GM18499 (cell line): ENCODE data around the gene ZNF837.

Experiments used
- ATAC-seq: cut with Tn5 transposase; IDR thresholded peaks from one replicate; pipeline ENCODE4 v1.9.1; 2021; ENCODE audit warnings: moderate number of reproducible peaks; ENCODE audit not compliant: insufficient read depth, unreplicated experiment

ZNF837 gene

GRCh38 chr19:58374200-58374599 lies 6.6 kb downstream of the ZNF837 start:
- no peak for ATAC-seq

GRCh38 chr19:58372311-58373133 lies 8.3 kb downstream of the ZNF837 start:
- ATAC-seq, result no peak

GRCh38 chr19:58368561-58369360 lies 12.1 kb downstream of the ZNF837 start:
- no peak for ATAC-seq

GRCh38 chr19:58367698-58368454 lies 13.0 kb downstream of the ZNF837 start:
- no peak for ATAC-seq

GRCh38 chr19:58366585-58367430 lies 14.0 kb downstream of the ZNF837 start:
- ATAC-seq, result no peak

- no peak for ATAC-seq
These were observed 16.7 kb downstream of the ZNF837 start for GRCh38 chr19:58364146-58364545.

- ATAC-seq, result peak; percentile 84
These were observed 18.4 kb downstream of the ZNF837 start, which contains the start of gene ZNF497 for GRCh38 chr19:58362272-58362994. Gene ZNF497 (minus strand): TSS chr19:58362751. CDS start chr19:58357635, 5,116 bp downstream.

- ATAC-seq, result peak; percentile 12
These were observed 18.9 kb downstream of the ZNF837 start for GRCh38 chr19:58361900-58362271.

GRCh38 chr19:58357481-58358145 lies 23.2 kb downstream of the ZNF837 start:
- ATAC-seq, result no peak

- ATAC-seq, result no peak
These were observed 23.9 kb downstream of the ZNF837 start for GRCh38 chr19:58356766-58357480.

- no peak for ATAC-seq
These were observed 24.7 kb downstream of the ZNF837 start for GRCh38 chr19:58355908-58356765.

- no peak for ATAC-seq
These were observed 25.5 kb downstream of the ZNF837 start for GRCh38 chr19:58355215-58355796.

- ATAC-seq, result no peak
These were observed 26.3 kb downstream of the ZNF837 start for GRCh38 chr19:58354478-58355030.

- ATAC-seq, result no peak
These were observed 26.9 kb downstream of the ZNF837 start for GRCh38 chr19:58353717-58354477.

GRCh38 chr19:58352760-58353671 lies 27.8 kb downstream of the ZNF837 start, which contains the start of gene A1BG:
Gene A1BG (minus strand): TSS chr19:58353492. CDS start chr19:58353437, 55 bp downstream.
- no peak for ATAC-seq
